Mammary epithelial cell (primary cell): Measurements from ENCODE around the gene PUSL1.

Source experiments
- EZH2 ChIP-seq: IDR thresholded peaks from 2 replicates; pipeline ENCODE4 v1.6.1; 2012; ENCODE audit warnings: low read length, inconsistent platforms, borderline replicate concordance
- TF ChIP-seq, protein P1 (sequence below), 2 donors: IDR thresholded peaks in 1 of 2; conservative IDR thresholded peaks in 1 of 2; 2 replicates each; pipeline ENCODE4 v1.5.1; 2011 to 2012; ENCODE audit warnings: inconsistent platforms in 2 of 2, low read length in 2 of 2, mild to moderate bottlenecking in 2 of 2, control low read depth in 1 of 2, low read depth in 1 of 2; ENCODE audit not compliant: insufficient read depth in 1 of 2; ENCODE audit errors: extremely low read depth in 1 of 2

DNA sequence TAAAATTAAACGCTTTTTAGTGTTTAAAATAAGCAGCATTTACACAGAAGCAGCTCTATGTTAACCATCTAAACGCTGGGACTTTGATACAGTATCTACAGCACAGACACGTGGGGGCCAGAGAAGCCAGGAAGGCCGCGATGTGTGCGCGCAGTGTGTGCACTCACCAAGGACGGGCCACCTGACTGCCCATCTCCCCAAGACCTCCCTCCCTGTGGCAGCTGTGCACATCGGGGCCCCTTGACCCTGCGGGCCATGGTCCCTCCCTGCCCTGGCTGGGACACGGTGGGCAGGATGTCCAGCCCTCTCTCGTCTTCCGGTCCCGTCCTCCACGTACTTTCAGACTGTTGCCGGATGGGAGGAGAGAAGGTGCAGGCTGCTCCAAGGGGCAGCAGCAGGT, 26.9 kb downstream of the PUSL1 start:
- TF ChIP-seq, protein P1, sequence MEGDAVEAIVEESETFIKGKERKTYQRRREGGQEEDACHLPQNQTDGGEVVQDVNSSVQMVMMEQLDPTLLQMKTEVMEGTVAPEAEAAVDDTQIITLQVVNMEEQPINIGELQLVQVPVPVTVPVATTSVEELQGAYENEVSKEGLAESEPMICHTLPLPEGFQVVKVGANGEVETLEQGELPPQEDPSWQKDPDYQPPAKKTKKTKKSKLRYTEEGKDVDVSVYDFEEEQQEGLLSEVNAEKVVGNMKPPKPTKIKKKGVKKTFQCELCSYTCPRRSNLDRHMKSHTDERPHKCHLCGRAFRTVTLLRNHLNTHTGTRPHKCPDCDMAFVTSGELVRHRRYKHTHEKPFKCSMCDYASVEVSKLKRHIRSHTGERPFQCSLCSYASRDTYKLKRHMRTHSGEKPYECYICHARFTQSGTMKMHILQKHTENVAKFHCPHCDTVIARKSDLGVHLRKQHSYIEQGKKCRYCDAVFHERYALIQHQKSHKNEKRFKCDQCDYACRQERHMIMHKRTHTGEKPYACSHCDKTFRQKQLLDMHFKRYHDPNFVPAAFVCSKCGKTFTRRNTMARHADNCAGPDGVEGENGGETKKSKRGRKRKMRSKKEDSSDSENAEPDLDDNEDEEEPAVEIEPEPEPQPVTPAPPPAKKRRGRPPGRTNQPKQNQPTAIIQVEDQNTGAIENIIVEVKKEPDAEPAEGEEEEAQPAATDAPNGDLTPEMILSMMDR (conservative IDR thresholded peaks at IDR 0.05 in 1 of 2, IDR thresholded peaks at IDR 0.05 in 1 of 2; ENCODE audit: extremely low read depth in 1 of 2, insufficient read depth in 1 of 2, low read depth in 1 of 2, low read length in 2 of 2), result no peak
- no peak for TF ChIP-seq EZH2
